Common myeloid progenitor, CD34-positive (primary cell): ENCODE results near the gene TCN2.
"Not testable (repeated sequence)": the region's sequence is repeated elsewhere in the genome, so short reads cannot be mapped to it uniquely, and the experiment has no call there.

Source experiments
- CTCF ChIA-PET: fragments of 350-600 bp; sonication (Branson Sonifier 250); formaldehyde crosslinking; loops from one replicate; lab custom pipeline; 2021; ENCODE audit warnings: antibody characterized with exemption; lab: Charles Lee
- POLR2A ChIA-PET: fragments of 350-600 bp; sonication (Branson Sonifier 250); formaldehyde crosslinking; loops from one replicate; lab custom pipeline; 2021; ENCODE audit warnings: antibody characterized with exemption; lab: Charles Lee
- DNase-seq, 3 donors: peaks; one replicate each; pipeline versions ENCODE4 v3.0.0 to v3.0.0-alpha.2; 2013
- H3K27ac ChIP-seq, 2 experiments: 1 replicate in 1 of 2; 2 replicates in 1 of 2; pipeline ENCODE4 v1.7.0; 2013; ENCODE audit warnings: inconsistent platforms in 2 of 2, low read length in 2 of 2, mild to moderate bottlenecking in 2 of 2, low read depth in 1 of 2, moderate library complexity in 1 of 2; ENCODE audit not compliant: severe bottlenecking in 2 of 2, insufficient read depth in 1 of 2, poor library complexity in 1 of 2
- H3K27me3 ChIP-seq, 5 experiments: replicated peaks in 2 of 5; 1 replicate in 3 of 5; 2 replicates in 2 of 5; pipeline versions ENCODE4 v1.6.1 to v1.7.0; 2013; ENCODE audit warnings: low read length in 4 of 5, mild to moderate bottlenecking in 2 of 5, moderate library complexity in 2 of 5, inconsistent platforms in 1 of 5; ENCODE audit not compliant: insufficient read depth in 5 of 5, control insufficient read depth in 4 of 5
- H3K36me3 ChIP-seq, 4 experiments: 1 replicate in 2 of 4; 2 replicates in 2 of 4; pipeline versions ENCODE4 v1.6.1 to v1.7.0; 2013; ENCODE audit warnings: low read length in 3 of 4, control low read depth in 1 of 4, mild to moderate bottlenecking in 1 of 4; ENCODE audit not compliant: control insufficient read depth in 4 of 4, insufficient read depth in 4 of 4
- H3K4me1 ChIP-seq, 4 experiments: 1 replicate in 3 of 4; 2 replicates in 1 of 4; pipeline versions ENCODE4 v1.6.1 to v1.7.1; 2013; ENCODE audit warnings: low read length in 3 of 4, mild to moderate bottlenecking in 3 of 4, control low read depth in 1 of 4, inconsistent platforms in 1 of 4, moderate library complexity in 1 of 4; ENCODE audit not compliant: control insufficient read depth in 4 of 4, insufficient read depth in 4 of 4; ENCODE audit errors: control extremely low read depth in 1 of 4
- H3K4me3 ChIP-seq, 7 experiments: 1 replicate in 4 of 7; 2 replicates in 3 of 7; pipeline versions ENCODE4 v1.5.1 to v1.7.0; 2013; ENCODE audit warnings: mild to moderate bottlenecking in 7 of 7, low read length in 6 of 7, moderate library complexity in 6 of 7, inconsistent platforms in 2 of 7, low read depth in 2 of 7, control low read depth in 1 of 7; ENCODE audit not compliant: insufficient read depth in 4 of 7, control insufficient read depth in 1 of 7; ENCODE audit errors: extremely low read depth in 1 of 7
- H3K9me3 ChIP-seq, 5 experiments: 1 replicate in 4 of 5; 2 replicates in 1 of 5; pipeline versions ENCODE4 v1.6.1 to v1.7.1; 2013; ENCODE audit warnings: low read length in 4 of 5, mild to moderate bottlenecking in 2 of 5, inconsistent platforms in 1 of 5, low read depth in 1 of 5, moderate library complexity in 1 of 5; ENCODE audit not compliant: control insufficient read depth in 4 of 5, insufficient read depth in 2 of 5; ENCODE audit errors: control extremely low read depth in 1 of 5
- WGBS: methylation state at CpG from one replicate; pipeline ENCODE4 v1.1.5; 2013; ENCODE audit not compliant: insufficient coverage; 5-methylcytosine and 5-hydroxymethylcytosine counted together

The TCN2 gene

GRCh38 chr22:30564045-30564760, 42.8 kb upstream of the TCN2 start:
- ChIA-PET POLR2A (interaction anchor here (0.6 kb wide), 1 partner anchor 556 kb away, joined by 3 read pairs; no protein-coding TSS in a partner anchor), CTCF (no interaction called here)
- no peaks in the 10 kb centered on the region for H3K36me3 ChIP-seq
- no peak overlapping the region for H3K27ac ChIP-seq
- no peaks in the 10 kb centered on the region for H3K4me1 ChIP-seq
- WGBS = 95% methylated on average over 6 of the region's 8 CpGs
- no peak overlapping the region for H3K4me3 ChIP-seq
- H3K9me3 ChIP-seq = no peaks in the 10 kb centered on the region
- peaks cover 0 to 11% (median 2%) of the 10 kb centered on the region in 5 experiments for H3K27me3 ChIP-seq
- no peak for DNase-seq

DNA sequence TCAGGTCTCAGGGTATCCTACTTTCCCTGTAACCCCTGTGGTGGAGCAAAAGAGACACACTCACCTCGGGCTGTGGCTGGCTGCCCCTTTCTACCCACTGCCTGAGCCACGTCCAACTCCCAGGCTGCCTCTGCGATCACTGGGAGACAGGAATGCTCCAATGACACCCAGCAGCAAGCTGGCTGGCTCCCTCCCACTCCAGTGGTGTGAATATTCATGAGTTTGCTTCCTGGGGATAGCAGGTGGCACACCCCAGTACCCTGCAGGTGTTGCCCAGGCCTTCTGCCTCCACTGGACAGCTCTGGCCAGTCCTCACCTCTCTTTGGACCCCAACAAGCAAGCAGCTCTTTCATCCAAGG, 42.2 kb upstream of the TCN2 start:
- Histone ChIP-seq H3K27me3 (peaks cover 0 to 12% (median 2%) of the 10 kb centered on the region in 5 experiments), H3K4me1 (no peaks in the 10 kb centered on the region), H3K27ac (no peak overlapping the region), H3K36me3 (no peaks in the 10 kb centered on the region), H3K9me3 (no peaks in the 10 kb centered on the region), H3K4me3 (no peak overlapping the region)
- DNase-seq = no peak
- POLR2A ChIA-PET = no interaction called here
- 93% methylated on average over 2 of the region's 3 CpGs for WGBS
- CTCF ChIA-PET = no interaction called here

DNA sequence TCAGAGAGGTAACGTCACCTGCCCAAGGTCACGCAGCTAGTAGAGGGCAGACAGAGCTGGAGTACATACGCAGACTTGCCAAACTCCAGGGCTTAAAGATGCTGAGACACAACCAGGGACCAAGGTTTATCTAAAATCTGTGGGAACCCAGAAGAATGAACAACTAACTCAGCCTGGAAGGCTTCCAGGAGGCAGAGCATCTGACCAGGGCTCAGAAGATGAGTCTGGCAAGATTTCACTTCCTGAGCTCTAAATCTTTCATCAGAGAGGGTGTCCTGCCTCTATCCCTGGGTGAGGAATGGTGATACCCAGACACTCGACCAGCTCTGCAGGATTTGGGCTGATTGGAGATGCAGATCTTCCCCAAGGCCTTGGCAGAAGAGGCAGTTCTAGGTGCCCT, 41.6 kb upstream of the TCN2 start:
- DNase-seq = no peak
- Histone ChIP-seq H3K4me1 (no peaks in the 10 kb centered on the region), H3K36me3 (no peaks in the 10 kb centered on the region), H3K27ac (no peak overlapping the region), H3K27me3 (peaks cover 0 to 12% (median 2%) of the 10 kb centered on the region in 5 experiments), H3K9me3 (no peaks in the 10 kb centered on the region), H3K4me3 (no peak overlapping the region)
- ChIA-PET CTCF (no interaction called here), POLR2A (interaction anchor here (0.6 kb wide), 1 partner anchor 13 kb away, joined by 3 read pairs; no protein-coding TSS in a partner anchor)
- WGBS = 96% methylated on average over 4 of the region's 4 CpGs

GRCh38 chr22:30566125-30566524, 40.8 kb upstream of the TCN2 start:
- Histone ChIP-seq H3K4me1 (no peaks in the 10 kb centered on the region), H3K4me3 (no peak overlapping the region), H3K27ac (no peak overlapping the region), H3K27me3 (peaks cover 0 to 12% (median 4%) of the 10 kb centered on the region in 5 experiments), H3K36me3 (no peaks in the 10 kb centered on the region), H3K9me3 (no peaks in the 10 kb centered on the region)
- ChIA-PET CTCF (no interaction called here), POLR2A (interaction anchor here (0.6 kb wide), 1 partner anchor 14 kb away, joined by 3 read pairs; no protein-coding TSS in a partner anchor)
- no peak for DNase-seq
- WGBS = 85% methylated on average over 7 of the region's 7 CpGs

DNA sequence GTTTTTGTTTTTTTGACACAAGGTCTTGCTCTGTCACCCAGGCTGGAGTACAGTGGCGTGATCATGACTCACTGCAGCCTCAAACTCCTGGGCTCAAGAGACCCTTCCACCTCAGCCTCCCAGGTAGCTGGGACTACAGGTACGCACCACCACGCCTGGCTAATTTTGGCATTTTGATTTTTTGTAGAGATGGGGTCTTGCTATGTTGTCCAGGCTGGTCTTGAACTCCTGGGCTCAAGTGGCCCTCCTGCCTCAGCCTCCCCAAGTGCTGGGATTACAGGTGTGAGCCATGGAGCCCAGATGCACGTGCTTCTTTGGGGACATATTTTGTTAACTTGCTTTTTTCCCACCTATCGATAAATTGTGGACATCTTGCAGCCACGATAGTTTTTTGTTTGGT, 39.7 kb upstream of the TCN2 start:
- H3K9me3 ChIP-seq, POLR2A ChIA-PET, H3K36me3 ChIP-seq, H3K4me1 ChIP-seq, H3K4me3 ChIP-seq, DNase-seq, H3K27ac ChIP-seq, CTCF ChIA-PET: not testable (repeated sequence)
- WGBS = 93% methylated on average over 2 of the region's 6 CpGs
- H3K27me3 ChIP-seq = peaks cover 0 to 12% (median 4%) of the 10 kb centered on the region in 5 experiments

GRCh38 chr22:30568137-30568805, 38.7 kb upstream of the TCN2 start:
- peaks cover 0 to 18% (median 11%) of the 10 kb centered on the region in 5 experiments for H3K27me3 ChIP-seq
- CTCF ChIA-PET = interaction anchor here (0.9 kb wide), 1 partner anchor 65 kb away, joined by 4 read pairs; no protein-coding TSS in a partner anchor
- WGBS = 91% methylated on average over 8 of the region's 10 CpGs

GRCh38 chr22:30569674-30570202, 37.2 kb upstream of the TCN2 start:
- ChIA-PET POLR2A (no interaction called here), CTCF (no interaction called here)
- Histone ChIP-seq H3K4me3 (no peak overlapping the region), H3K27me3 (peaks cover 0 to 29% (median 23%) of the 10 kb centered on the region in 5 experiments), H3K9me3 (no peaks in the 10 kb centered on the region), H3K27ac (no peak overlapping the region), H3K36me3 (no peaks in the 10 kb centered on the region), H3K4me1 (peaks cover 0 to 2% (median under 1%) of the 10 kb centered on the region in 4 experiments)
- 93% methylated on average over 7 of the region's 10 CpGs for WGBS
- no peak for DNase-seq

More at GRCh38 chr22:30568137-30568805, 38.7 kb upstream of the TCN2 start:
- Histone ChIP-seq H3K36me3 (no peaks in the 10 kb centered on the region), H3K4me3 (no peak overlapping the region), H3K27ac (no peak overlapping the region), H3K9me3 (no peaks in the 10 kb centered on the region), H3K4me1 (no peaks in the 10 kb centered on the region)
- POLR2A ChIA-PET = no interaction called here
- no peak for DNase-seq
